HepG2 (cell line): ENCODE results near the gene UBXN2A. TPM values are rescaled to one million over a fixed set of nuclear protein-coding genes. Genes with fewer than 3 reads are reported as not detected.

Experiments used
- AHDC1 ChIP-seq: sonication (generic); formaldehyde crosslinking; IDR thresholded peaks from 2 replicates; pipeline ENCODE4 v1.5.1; 2020; ENCODE audit warnings: mild to moderate bottlenecking, missing genetic modification reagents, borderline replicate concordance
- ELF4 ChIP-seq: sonication (generic); formaldehyde crosslinking; IDR thresholded peaks from 2 replicates; pipeline ENCODE4 v1.5.0; 2020; ENCODE audit warnings: missing genetic modification reagents, mild to moderate bottlenecking, moderate library complexity, borderline replicate concordance
- GATA4 ChIP-seq: sonication (generic); IDR thresholded peaks from 2 replicates; pipeline ENCODE4 v1.6.1; 2016; ENCODE audit warnings: antibody characterized with exemption, low read depth, borderline replicate concordance
- HNRNPL ChIP-seq: fragments of 200-400 bp; formaldehyde crosslinking; IDR thresholded peaks from 2 replicates; pipeline ENCODE4 v1.6.1; 2017; ENCODE audit warnings: mild to moderate bottlenecking, low read depth, low read length
- KDM5A ChIP-seq: fragments of 200-600 bp; sonication (generic); IDR thresholded peaks from 2 replicates; pipeline ENCODE4 v1.7.0; 2018; ENCODE audit warnings: antibody characterized with exemption, mild to moderate bottlenecking, low read length, borderline replicate concordance
- NFKBIZ ChIP-seq: IDR thresholded peaks from 2 replicates; pipeline ENCODE4 v1.6.1; 2018; ENCODE audit warnings: missing genetic modification reagents, missing compliant biosample characterization
- NKX3-1 ChIP-seq: sonication (generic); formaldehyde crosslinking; IDR thresholded peaks from 2 replicates; pipeline ENCODE4 v1.5.0; 2020; ENCODE audit warnings: missing genetic modification reagents
- POLR2AphosphoS2 ChIP-seq: IDR thresholded peaks from 2 replicates; pipeline ENCODE4 v1.6.1; 2011; ENCODE audit warnings: low read depth, low read length, improper control_type of control experiment
- RBFOX2 ChIP-seq: fragments of 200-400 bp; formaldehyde crosslinking; IDR thresholded peaks from 2 replicates; pipeline ENCODE4 v1.6.1; 2017; ENCODE audit warnings: low read depth, mild to moderate bottlenecking, low read length
- SMAD3 ChIP-seq: sonication (generic); formaldehyde crosslinking; IDR thresholded peaks from 2 replicates; pipeline ENCODE4 v1.4.0; 2020; ENCODE audit warnings: missing genetic modification reagents
- TFDP1 ChIP-seq: IDR thresholded peaks from 2 replicates; pipeline ENCODE4 v1.6.1; 2016; ENCODE audit warnings: missing compliant biosample characterization, missing genetic modification reagents, borderline replicate concordance
- U2AF1 ChIP-seq: fragments of 200-400 bp; formaldehyde crosslinking; optimal IDR thresholded peaks from 2 replicates; pipeline ENCODE3; 2017; ENCODE audit warnings: mild to moderate bottlenecking, low read depth, low read length
- ZFAT ChIP-seq: sonication (generic); formaldehyde crosslinking; conservative IDR thresholded peaks from 2 replicates; pipeline ENCODE4 v1.8.1; 2023; ENCODE audit warnings: missing genetic modification reagents, inconsistent platforms
- ZNF225 ChIP-seq: sonication (generic); formaldehyde crosslinking; IDR thresholded peaks from 2 replicates; pipeline ENCODE4 v1.4.0; 2020; ENCODE audit warnings: mild to moderate bottlenecking, missing genetic modification reagents
- ZNF574 ChIP-seq: sonication (generic); formaldehyde crosslinking; IDR thresholded peaks from 2 replicates; pipeline ENCODE4 v1.4.0; 2020; ENCODE audit warnings: missing genetic modification reagents
- ZNF770 ChIP-seq: sonication (generic); formaldehyde crosslinking; IDR thresholded peaks from 2 replicates; pipeline ENCODE4 v1.5.0; 2020; ENCODE audit warnings: mild to moderate bottlenecking, missing genetic modification reagents
- ZSCAN21 ChIP-seq: sonication (generic); formaldehyde crosslinking; IDR thresholded peaks from 2 replicates; pipeline ENCODE4 v1.8.0; 2022; ENCODE audit warnings: mild to moderate bottlenecking, missing genetic modification reagents, moderate library complexity, borderline replicate concordance
- polyA plus RNA-seq, 8 experiments: library from polyadenylated mRNA; depleted of rRNA in 3 of 8; stranded (reverse) in 7 of 8; unstranded in 1 of 8; fragments of >200 nt; fragmentation: Illumina TruSeq in 4 of 8; extraction: Trizol in 4 of 8; gene quantifications; 2 replicates each; pipeline versions ENCODE4 v1.2.1 to v1.2.3, GENCODE V29; 2011 to 2016; ENCODE audit warnings: low read depth in 4 of 8, missing spikeins in 1 of 8, mixed read lengths in 1 of 8; ENCODE audit not compliant: insufficient read depth in 1 of 8
- total RNA-seq, 5 experiments: library from RNA; depleted of rRNA; stranded (reverse); fragments of >200 nt; fragmentation: Illumina TruSeq; extraction: Trizol; gene quantifications; 2 replicates each; pipeline ENCODE4 v1.2.3, GENCODE V29; 2016; ENCODE audit warnings: low read depth in 1 of 5

The UBXN2A gene
- total and polyA plus RNA-seq, 2 of the 13 experiments (the other 11 are each of a cell fraction or from before 2014, with no cell fraction given), result 8.3 to 20.9 TPM

- peak; percentile 92 for TF ChIP-seq AHDC1 (CRISPR knock-in tag)
- TF ChIP-seq ZSCAN21 (CRISPR knock-in tag), result peak; percentile 80; the same call in 1 of the 2 replicates
- no peak for TF ChIP-seq ZFAT
- TF ChIP-seq SMAD3 (CRISPR knock-in tag), result peak; percentile 89
- no peak for TF ChIP-seq NKX3-1
- no peak for TF ChIP-seq POLR2AphosphoS2
- TF ChIP-seq RBFOX2, result peak; percentile 45; the same call in 1 of the 2 replicates
- no peak for TF ChIP-seq KDM5A
- TF ChIP-seq ZNF225, result peak; percentile 72; the same call in 1 of the 2 replicates
- peak; percentile 59 for TF ChIP-seq ZNF574 (CRISPR knock-in tag)
- no peak for TF ChIP-seq NFKBIZ (CRISPR knock-in tag)
- peak; percentile 25; the same call in 1 of the 2 replicates for TF ChIP-seq TFDP1 (CRISPR knock-in tag)
- TF ChIP-seq GATA4, result 0 out of 2 replicates have a peak, but pooled peaks have one; percentile 34
- no peak for TF ChIP-seq HNRNPL
- no peak; the same call in 1 of the 2 replicates for TF ChIP-seq ELF4 (CRISPR knock-in tag)
- TF ChIP-seq U2AF1, result no peak
- peak; percentile 63 for TF ChIP-seq ZNF770 (CRISPR knock-in tag)
These were observed 75.5 kb downstream of the UBXN2A start (continued) for GRCh38 chr2:24015562-24016375.
